ENCODE results near the gene TFDP1. TPM values are rescaled to one million over a fixed set of nuclear protein-coding genes. Genes with fewer than 3 reads are reported as not detected.

Gene TFDP1
- total RNA-seq, 4 donors from 2014 or later, result 48.0 to 84.2 (median 53.9) TPM

GRCh38 chr13:113638173-113638746, 53.7 kb downstream of the TFDP1 start:
- H3K4me3 ChIP-seq (replicated peaks in 1 of 3), result no peak overlapping the region
- H3K27me3 ChIP-seq, result no peaks in the 10 kb centered on the region
- H3K9me3 ChIP-seq, result no peaks in the 10 kb centered on the region
- intact Hi-C loops (cut with DNase I), result no loop called here
- DNase-seq, result no peak
- H3K36me3 ChIP-seq, result peaks cover 41 to 55% of the 10 kb centered on the region in 2 donors
- H3K27ac ChIP-seq, result no peak overlapping the region
- TF ChIP-seq POLR2A (IDR thresholded peaks at IDR 0.05), result no peak
- TF ChIP-seq, protein P1, sequence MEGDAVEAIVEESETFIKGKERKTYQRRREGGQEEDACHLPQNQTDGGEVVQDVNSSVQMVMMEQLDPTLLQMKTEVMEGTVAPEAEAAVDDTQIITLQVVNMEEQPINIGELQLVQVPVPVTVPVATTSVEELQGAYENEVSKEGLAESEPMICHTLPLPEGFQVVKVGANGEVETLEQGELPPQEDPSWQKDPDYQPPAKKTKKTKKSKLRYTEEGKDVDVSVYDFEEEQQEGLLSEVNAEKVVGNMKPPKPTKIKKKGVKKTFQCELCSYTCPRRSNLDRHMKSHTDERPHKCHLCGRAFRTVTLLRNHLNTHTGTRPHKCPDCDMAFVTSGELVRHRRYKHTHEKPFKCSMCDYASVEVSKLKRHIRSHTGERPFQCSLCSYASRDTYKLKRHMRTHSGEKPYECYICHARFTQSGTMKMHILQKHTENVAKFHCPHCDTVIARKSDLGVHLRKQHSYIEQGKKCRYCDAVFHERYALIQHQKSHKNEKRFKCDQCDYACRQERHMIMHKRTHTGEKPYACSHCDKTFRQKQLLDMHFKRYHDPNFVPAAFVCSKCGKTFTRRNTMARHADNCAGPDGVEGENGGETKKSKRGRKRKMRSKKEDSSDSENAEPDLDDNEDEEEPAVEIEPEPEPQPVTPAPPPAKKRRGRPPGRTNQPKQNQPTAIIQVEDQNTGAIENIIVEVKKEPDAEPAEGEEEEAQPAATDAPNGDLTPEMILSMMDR (IDR thresholded peaks at IDR 0.05), result no peak
- peaks cover 4 to 9% of the 10 kb centered on the region in 2 donors for H3K4me1 ChIP-seq
- WGBS, 2 donors, result 97 to 98% methylated on average over 37 of the region's 37 CpGs

DNA sequence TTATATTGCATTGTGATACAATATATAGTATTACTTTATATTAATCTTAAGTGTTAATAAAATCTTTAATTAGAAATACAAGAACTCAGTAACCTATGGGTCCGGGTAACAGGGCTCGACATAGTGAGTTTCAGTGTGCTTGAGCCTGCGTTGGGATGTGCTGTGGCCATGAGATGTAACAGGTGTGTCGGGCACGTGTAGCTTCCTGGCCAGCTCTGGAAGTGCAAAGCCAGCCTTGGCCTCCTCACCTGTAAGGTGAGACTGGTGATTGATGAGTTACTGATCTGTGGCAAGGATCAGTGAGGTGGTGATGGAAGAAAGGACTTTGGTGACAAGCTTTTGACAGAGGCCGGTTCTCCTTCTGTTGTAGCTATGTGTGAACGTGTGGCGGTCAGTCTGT, 54.3 kb downstream of the TFDP1 start:
- Histone ChIP-seq H3K27me3 (no peaks in the 10 kb centered on the region), H3K4me3 (replicated peaks in 1 of 3) (no peak overlapping the region), H3K9me3 (no peaks in the 10 kb centered on the region), H3K36me3 (peaks cover 36 to 50% of the 10 kb centered on the region in 2 donors), H3K4me1 (peaks cover 4 to 12% of the 10 kb centered on the region in 2 donors), H3K27ac (no peak overlapping the region)
- TF ChIP-seq, protein P1 (IDR thresholded peaks at IDR 0.05), result no peak
- no peak for TF ChIP-seq POLR2A (IDR thresholded peaks at IDR 0.05)
- WGBS, 2 donors, result 94 to 97% methylated on average over 8 of the region's 8 CpGs
- DNase-seq, result no peak
- intact Hi-C loops (cut with DNase I), result no loop called here

GRCh38 chr13:113639616-113640262, 55.2 kb downstream of the TFDP1 start:
- Histone ChIP-seq H3K27ac (no peak overlapping the region), H3K36me3 (peaks cover 32 to 40% of the 10 kb centered on the region in 2 donors), H3K9me3 (no peaks in the 10 kb centered on the region), H3K4me1 (peaks cover 13 to 21% of the 10 kb centered on the region in 2 donors), H3K27me3 (no peaks in the 10 kb centered on the region), H3K4me3 (replicated peaks in 1 of 3) (no peak overlapping the region)
- intact Hi-C loops (cut with DNase I), result no loop called here
- no peak for DNase-seq
- TF ChIP-seq, protein P1 (IDR thresholded peaks at IDR 0.05), result no peak
- TF ChIP-seq POLR2A (IDR thresholded peaks at IDR 0.05), result no peak
- 96 to 97% methylated on average over 24 to 27 of the region's 27 CpGs for WGBS, 2 donors

GRCh38 chr13:113641426-113641825, 56.9 kb downstream of the TFDP1 start:
- TF ChIP-seq, protein P1 (IDR thresholded peaks at IDR 0.05), result no peak
- TF ChIP-seq POLR2A (IDR thresholded peaks at IDR 0.05), result no peak
- intact Hi-C loops (cut with DNase I), result no loop called here
- DNase-seq, result no peak
- 83% methylated on average over 7 of the region's 7 CpGs for WGBS, 2 donors
- no peak overlapping the region for H3K27ac ChIP-seq
- no peaks in the 10 kb centered on the region for H3K9me3 ChIP-seq
- peaks cover 17 to 24% of the 10 kb centered on the region in 2 donors for H3K36me3 ChIP-seq
- H3K4me1 ChIP-seq, result peaks cover 30 to 38% of the 10 kb centered on the region in 2 donors
- no peaks in the 10 kb centered on the region for H3K27me3 ChIP-seq
- no peak overlapping the region for H3K4me3 ChIP-seq (replicated peaks in 1 of 3)

DNA sequence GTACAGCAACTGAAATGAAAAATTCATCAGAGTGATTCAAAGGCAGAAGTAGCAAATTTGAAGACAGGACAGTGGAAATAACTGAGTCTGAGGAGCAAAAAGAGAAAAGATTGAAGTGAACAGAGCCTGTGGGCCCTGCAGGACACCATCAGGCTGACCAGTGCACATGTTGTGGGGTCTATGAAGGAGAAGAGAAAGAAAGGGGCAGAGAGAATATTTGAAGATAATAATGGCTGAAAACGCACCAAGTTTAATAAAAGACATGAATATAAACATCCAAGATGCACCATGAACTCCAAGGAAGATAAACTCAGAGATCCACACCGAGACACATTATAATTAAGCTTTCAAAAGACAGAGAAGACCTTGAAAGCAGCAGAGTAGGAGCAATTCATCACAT, 58.0 kb downstream of the TFDP1 start:
- H3K4me1 ChIP-seq, result peaks cover 39 to 48% of the 10 kb centered on the region in 2 donors
- intact Hi-C loops (cut with DNase I), result no loop called here
- TF ChIP-seq, protein P1 (IDR thresholded peaks at IDR 0.05), result no peak
- TF ChIP-seq POLR2A (IDR thresholded peaks at IDR 0.05), result no peak
- no peaks in the 10 kb centered on the region for H3K27me3 ChIP-seq
- no peak for DNase-seq
- H3K36me3 ChIP-seq, result peaks cover 11 to 12% of the 10 kb centered on the region in 2 donors
- H3K27ac ChIP-seq, result peak overlapping the region; percentile 72 to 94 (median 84)
- 90 to 97% methylated on average over 2 of the region's 2 CpGs for WGBS, 2 donors
- H3K9me3 ChIP-seq, result no peaks in the 10 kb centered on the region
- no peak overlapping the region for H3K4me3 ChIP-seq (replicated peaks in 1 of 3)

Measured in thyroid gland (tissue), 4 donors.